Globus pallidus (tissue), 1 donor: ENCODE measurements around the gene SLC51B.
A peak's percentile ranks its signal among the peaks of the same experiment; 100 is the strongest.
"Not testable (repeated sequence)": the region's sequence is repeated elsewhere in the genome, so short reads cannot be mapped to it uniquely, and the experiment has no call there.

ENCODE experiments used
- DNase-seq: peaks from one replicate; pipeline ENCODE4 v3.0.0-alpha.2; 2015; ENCODE audit warnings: low spot score

Gene SLC51B

DNA sequence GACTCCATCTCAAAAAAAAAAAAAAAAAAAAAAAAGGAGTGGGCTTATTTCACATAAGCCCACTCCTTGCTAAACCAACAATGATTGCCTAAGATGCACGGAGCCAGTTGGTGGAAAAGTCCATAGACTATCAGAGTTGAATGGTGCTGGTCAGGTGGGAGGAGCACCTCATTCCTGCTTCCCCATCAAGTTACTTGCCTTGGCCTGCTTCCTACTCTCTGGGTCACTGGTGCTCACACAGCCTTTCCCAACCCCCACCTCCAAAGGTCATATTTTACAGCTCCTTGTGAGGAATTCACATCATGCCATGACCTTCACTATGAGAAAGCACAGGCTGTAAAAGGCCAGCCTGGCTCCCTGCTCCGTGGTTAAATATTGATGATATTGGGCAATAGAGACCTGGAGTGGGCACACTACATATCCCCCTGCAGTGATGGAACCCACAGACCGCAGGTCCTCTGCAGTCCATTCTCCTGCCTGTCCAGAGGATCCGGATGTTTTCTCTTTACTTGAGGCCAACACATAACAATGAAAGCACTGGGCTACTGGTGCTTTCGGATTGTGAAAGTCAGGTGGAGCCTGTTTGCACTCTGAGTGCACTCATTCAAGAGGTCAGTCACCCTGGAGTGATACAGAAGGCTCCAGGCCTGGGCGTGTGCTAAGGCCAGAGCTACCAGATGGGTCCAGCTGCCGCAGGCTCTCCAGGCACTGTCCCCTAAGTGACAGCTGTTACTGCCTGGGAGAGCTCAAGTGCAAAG lies at the start of gene SLC51B:
TSS of gene SLC51B (plus strand) at position 664 of the 758 bp plus-strand sequence. CDS start 4,618 bp downstream, outside the sequence.
- DNase-seq: no peak

DNA sequence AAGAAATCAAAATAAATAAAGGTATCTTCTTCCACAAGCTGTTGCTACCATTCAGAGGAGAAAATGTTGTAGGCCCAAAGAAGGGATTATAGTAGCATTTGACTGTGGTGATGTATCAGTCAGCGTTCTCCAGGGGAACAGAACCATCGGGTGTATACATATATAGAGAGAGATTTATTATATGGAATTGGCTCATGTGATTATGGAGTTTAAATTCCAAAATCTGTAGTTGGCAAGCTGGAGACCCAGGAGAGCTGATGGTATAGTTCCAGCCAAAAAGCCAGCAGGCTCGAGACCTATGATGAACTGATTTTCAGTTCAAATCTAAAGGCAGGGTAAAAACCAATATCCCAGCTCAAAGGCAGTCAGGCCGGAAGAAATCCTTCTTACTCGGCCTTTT lies 48.1 kb upstream of the SLC51B start:
- DNase-seq: no peak

GRCh38 chr15:64997745-64998375 lies 47.3 kb upstream of the SLC51B start:
- DNase-seq: no peak

DNA sequence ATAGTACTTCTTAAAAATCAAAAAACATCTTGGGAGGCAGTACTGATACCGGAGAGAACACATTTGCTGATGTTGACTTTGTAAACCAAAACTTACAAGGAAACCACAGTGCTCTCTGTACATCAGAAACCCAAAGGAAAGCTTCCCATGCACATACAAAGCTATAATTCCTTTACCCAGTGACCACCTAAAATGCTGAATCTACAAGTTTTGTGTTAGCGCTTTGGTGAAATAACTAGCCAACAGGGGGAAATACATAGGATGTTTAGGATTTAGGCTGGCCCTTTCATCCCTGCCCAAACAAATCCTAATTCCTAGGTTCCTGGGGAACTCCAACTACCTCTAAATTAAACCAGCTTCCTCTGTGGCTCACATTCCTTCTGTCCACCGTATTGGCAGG lies 40.2 kb upstream of the SLC51B start:
- DNase-seq: no peak

DNA sequence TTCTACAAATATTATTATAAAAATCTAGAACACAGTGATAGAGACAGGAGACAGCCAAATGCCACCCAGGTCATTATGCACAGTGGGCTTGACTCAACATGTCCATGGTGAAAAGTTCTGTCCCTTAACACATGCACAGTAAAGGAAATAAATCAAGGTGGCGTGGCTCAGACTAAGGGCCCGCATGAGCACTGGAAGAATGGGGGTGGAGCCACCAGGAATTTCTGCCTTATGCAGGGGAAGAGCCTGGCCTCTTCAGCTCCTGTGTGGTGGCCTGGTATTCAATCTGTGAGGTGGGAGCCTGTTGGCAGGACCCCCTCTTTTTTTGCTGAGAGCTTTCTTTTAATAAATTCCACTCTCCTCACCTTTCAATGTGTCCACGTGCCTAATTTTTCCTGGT lies 38.3 kb upstream of the SLC51B start:
- DNase-seq: no peak

DNA sequence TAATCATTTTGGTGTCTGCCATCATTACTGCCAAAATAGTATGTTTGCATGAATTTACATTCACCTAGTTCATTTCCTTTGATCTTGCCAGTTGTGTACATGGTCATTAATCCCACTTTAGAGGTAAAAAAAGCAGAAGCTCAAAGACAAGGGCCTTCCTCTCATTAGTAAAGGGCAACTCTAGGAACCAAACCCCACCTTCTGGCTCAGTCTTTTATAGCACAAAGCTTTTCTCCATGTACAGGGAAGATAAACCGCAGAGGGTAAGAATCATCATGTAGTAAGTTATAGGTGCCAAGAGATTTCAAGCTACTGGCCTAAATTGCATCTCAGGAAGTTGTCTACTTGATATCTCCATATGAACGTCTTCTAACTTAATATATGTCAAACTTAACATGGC lies 36.2 kb upstream of the SLC51B start:
- no peak for DNase-seq

GRCh38 chr15:65011198-65011597 lies 34.0 kb upstream of the SLC51B start:
- DNase-seq: not testable (repeated sequence)

DNA sequence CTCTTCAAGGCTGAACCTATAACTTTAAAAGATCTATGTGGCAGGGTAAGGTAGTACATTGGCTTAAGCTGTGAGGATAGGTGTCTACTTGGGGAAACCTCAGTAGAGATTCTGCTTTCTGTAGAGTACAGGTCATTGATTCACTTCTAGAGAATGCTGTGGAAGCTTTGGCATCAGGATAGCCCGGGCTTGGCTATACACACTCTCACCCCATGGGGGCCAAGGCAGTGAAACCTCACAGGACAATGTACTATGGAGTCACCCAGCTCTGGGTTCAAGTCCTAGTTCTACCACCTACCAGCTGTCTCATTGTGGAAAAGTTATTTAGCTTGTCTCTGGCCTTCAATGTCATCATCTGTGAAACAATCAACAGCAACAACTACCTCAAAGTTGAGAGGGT lies 24.8 kb upstream of the SLC51B start:
- DNase-seq: no peak

DNA sequence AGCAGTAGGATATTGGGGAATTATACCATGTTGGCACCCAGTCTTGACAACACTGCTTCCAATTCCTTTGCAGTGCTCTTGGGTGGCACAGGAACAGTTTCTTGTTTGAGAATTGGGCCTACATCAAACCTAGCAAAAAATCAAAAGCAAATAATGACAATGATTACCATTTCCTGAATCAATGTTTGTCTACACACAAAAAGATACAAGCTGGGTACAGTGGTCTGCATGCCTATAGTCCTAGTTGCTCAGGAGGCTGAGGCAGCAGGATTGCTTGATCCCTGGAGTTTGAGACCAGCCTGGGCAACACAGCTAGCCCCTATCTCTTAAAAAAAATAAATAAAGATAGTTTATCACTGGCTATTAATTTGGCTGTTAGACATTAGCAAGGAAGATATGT lies 23.7 kb upstream of the SLC51B start:
- DNase-seq: no peak

GRCh38 chr15:65026756-65027155 lies 18.4 kb upstream of the SLC51B start:
- no peak for DNase-seq

DNA sequence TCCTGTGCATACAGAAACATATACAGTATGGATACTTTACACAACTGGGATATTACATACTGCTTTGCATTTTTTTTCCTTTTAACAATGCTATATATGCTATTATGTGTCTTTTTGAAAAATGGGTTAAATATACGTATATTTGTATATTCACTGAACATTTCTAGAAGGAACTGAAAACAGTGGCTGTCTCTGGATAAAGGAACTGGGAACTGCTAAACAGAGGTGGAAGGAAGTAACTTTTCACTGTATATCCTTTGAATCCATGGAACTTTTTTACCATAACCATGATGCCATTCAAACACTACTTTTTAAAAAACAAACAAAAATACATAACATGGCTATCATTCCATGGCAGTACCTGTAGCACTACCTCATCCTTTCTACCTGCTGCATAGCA lies 17.6 kb upstream of the SLC51B start:
- DNase-seq: no peak

DNA sequence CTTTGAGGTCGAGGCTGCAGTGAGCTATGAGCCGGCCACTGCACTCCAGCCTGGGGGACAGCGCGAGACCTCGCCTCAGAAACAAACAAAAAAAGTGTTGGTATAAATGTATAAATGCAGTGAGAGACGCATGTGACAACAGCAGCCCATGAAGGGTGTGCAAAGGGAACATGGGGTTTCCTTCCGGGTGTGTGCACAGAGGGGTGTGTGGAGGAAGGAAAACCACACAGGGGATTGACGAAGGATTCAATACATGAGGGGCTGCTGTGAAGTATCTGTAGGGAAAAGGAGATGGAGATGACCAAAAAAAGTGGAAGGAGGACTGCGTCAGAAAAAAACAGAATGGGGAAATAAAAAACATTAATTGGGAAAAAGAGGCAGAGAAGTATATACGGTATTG lies 16.8 kb upstream of the SLC51B start:
- no peak for DNase-seq

GRCh38 chr15:65028921-65029735 lies 16.1 kb upstream of the SLC51B start, which contains the start of gene MTFMT:
Gene MTFMT, minus strand, starts transcription at chr15:65029639. Its CDS starts 26 bp downstream, at chr15:65029613.
- peak; percentile 86 for DNase-seq

DNA sequence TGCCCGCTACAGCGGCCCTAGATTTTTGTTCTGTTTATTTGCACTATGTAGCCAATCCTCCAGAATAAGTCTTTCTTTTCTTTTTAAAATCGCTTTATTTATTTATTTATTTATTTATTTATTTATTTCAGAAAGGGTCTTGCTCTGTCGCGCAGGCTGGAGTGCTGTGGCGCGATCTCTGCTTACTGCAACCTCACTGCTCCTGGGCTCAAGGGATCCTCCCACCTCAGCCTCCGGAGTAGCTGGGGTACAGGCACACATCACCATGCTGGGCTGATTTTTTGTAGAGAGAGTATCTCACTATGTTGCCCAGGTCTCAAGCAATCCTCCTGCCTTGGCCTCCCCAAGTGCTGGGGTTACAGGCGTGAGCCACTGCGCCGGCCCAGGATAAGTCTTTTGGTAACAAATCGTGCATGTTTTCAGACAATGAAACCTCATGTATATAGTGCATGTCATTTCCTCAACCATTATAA lies 15.4 kb upstream of the SLC51B start:
- no peak for DNase-seq

- peak; percentile 52 for DNase-seq
Observed at GRCh38 chr15:65032801-65033537, 12.2 kb upstream of the SLC51B start.

DNA sequence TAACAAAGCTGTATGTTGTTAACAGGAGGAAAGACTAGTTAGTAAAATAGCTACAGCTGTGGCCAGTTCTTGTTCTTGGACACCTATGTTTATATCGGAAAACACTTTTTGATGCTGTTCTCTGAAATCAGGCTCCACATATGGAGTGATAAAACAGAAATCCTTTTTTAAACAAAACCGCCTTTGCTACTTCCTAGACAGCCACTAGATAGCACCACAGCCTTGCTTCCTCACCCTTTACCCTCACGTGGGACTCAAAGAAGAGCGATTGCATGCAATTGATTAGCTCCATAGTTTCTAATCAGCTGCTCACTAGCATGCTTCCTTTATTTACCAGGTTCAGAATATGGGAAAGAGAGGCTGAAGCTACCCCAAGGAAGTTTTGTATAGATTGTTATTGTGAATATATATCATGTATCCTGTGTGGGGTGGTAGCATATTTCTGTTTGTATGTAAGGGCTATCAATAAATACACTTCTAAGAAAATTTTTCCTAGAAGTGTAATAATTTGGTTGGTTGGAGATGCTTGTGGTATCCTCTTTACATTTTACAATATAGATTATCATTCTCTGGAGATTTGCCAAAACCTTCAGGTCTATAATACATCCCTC lies 11.4 kb upstream of the SLC51B start:
- peak; percentile 45 for DNase-seq

- no peak for DNase-seq
Observed at GRCh38 chr15:65034719-65035118, 10.5 kb upstream of the SLC51B start.

- DNase-seq: no peak
Observed at GRCh38 chr15:65037309-65037708, 7.9 kb upstream of the SLC51B start.

DNA sequence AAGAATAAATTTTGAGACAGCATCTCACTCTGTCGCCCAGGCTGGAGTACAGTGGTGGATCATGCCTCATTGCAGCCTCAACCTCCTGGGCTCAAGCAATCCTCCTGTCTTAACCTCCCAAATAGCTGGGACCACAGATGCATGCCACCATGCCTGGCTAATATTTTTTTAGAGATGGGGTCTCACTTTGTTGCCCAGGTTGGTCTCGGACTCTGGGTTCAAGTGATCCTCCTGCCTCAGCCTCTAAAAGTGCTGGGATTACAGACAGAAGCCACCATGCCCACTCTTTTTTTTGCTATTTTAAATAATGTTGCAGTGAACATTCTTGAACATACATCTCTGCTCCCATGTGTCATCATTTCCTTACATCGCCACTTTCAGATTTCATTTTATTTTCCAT lies 6.8 kb upstream of the SLC51B start:
- DNase-seq: no peak

DNA sequence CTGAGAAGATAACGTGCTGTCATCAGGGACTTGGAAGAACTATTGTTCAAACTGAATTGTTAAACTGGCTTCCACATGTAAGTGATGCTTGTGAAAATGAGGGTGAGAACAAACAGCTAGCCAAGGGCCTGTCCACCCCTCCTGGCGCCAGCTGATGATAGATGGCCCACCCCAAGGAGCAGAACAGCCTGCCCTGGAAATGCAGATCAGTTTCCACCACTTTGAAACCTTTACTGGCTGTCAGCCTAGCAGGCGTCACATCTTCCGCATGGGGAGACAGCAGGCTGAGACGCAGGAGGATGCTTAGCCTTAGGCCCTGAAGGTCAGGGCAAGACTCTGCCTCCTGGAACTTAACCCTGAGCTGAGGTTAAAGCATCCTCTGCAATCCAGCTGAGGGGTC lies 6.4 kb upstream of the SLC51B start:
- no peak for DNase-seq

DNA sequence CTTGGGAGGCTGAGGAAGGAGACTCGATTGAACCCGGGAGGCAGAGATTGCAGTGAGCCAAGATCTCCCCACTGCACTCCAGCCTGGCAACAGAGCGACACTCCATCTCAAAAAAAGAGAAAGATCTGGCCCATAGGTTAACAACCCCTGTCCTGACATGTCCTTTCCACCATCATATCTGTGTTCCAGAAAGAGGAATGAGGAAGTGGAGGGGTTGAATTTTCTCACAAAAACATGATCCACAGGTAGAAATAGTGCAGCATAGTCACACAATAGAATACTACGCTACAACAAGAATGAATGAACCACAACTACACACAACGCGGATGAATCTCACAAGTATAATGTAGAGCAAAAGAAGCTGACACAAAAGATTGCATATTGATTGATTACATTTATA lies 4.7 kb upstream of the SLC51B start:
- DNase-seq: no peak

- DNase-seq: no peak
Observed at GRCh38 chr15:65041787-65042186, 3.4 kb upstream of the SLC51B start.
